Measurements from ENCODE around the gene GPR183. TPM values are rescaled to one million over a fixed set of nuclear protein-coding genes. Genes with fewer than 3 reads are reported as not detected.

The GPR183 gene
- total and polyA plus RNA-seq, 2 of the 8 experiments (the other 6 are each of a cell fraction or from before 2014, with no cell fraction given): not detected

DNA sequence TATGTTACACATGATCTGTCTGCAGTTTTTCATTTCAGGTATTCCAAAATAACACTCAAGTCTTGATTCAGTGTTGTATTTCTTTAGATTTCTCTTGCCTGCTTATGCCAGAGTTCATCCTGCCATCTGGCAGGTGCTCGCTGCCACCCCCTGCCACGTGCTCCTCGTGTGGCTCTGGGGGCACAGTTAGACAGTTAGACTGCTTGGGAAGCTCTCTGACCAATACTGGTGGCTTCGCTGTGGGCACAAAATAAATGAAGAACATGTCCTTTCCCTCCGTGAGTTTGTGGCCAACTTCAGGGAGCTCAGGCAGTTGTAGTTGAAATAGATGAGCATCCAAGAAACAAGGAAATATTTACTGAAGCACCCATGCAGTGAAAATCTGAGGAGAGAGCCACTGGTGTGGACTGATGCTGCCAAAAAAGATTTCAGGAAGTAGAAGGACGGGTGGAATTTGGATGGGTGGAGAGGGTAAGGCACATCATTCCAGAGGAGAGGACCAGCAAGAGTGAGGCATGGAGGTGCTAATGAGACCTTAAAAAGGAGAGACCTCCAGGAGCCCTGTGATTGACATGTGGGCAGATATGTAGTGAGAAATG lies 37.5 kb upstream of the GPR183 start (continued):
- TF ChIP-seq CBX8 (IDR thresholded peaks at IDR 0.05; ENCODE audit: borderline replicate concordance, low read depth, low read length) (no peak), GABPA (IDR thresholded peaks at IDR 0.05; ENCODE audit: borderline replicate concordance, insufficient read depth, low read length) (no peak), NRF1 (IDR thresholded peaks at IDR 0.05; ENCODE audit: low read depth, low read length) (no peak), RFX5 (IDR thresholded peaks at IDR 0.05; ENCODE audit: borderline replicate concordance, low read depth, low read length) (no peak), KDM1A (IDR thresholded peaks at IDR 0.05; ENCODE audit: borderline replicate concordance, low read length) (no peak), NANOG (IDR thresholded peaks at IDR 0.05; ENCODE audit: insufficient read depth, low read depth, low read length, poor library complexity, severe bottlenecking) (no peak)
